GM20000 (cell line): ENCODE data around the gene RAB22A.
"Not testable (repeated sequence)": the region's sequence is repeated elsewhere in the genome, so short reads cannot be mapped to it uniquely, and the experiment has no call there.

Experiments used
- DNase-seq: peaks from one replicate; pipeline ENCODE4 v3.0.0; 2012; ENCODE audit warnings: low spot score
- TF ChIP-seq, protein P1 (sequence below): IDR thresholded peaks from 2 replicates; pipeline ENCODE4 v1.5.1; 2012; ENCODE audit warnings: mild to moderate bottlenecking, control low read depth; ENCODE audit errors: extremely low read depth, missing control alignments

The RAB22A gene

DNA sequence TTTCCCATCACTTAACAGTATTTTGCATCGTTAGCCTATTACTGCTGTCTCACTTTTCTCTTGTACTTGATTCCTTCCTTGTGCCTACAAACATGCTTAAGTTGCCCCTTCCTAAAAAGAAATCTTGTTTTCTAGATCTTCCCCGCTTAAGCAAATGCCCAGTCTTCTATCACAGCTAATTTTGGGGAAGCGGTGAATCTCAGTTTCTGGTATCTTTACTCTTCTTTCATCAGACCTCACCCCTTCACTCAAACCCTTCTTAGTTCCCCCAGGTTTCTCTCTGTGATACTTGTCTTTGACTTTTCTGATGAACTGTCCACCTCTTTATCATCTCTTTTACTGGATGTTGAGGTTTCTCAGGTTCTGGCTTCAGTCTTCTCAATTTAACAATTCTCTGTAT, 93.8 kb downstream of the RAB22A start:
- DNase-seq: peak; percentile 15
- TF ChIP-seq, protein P1, sequence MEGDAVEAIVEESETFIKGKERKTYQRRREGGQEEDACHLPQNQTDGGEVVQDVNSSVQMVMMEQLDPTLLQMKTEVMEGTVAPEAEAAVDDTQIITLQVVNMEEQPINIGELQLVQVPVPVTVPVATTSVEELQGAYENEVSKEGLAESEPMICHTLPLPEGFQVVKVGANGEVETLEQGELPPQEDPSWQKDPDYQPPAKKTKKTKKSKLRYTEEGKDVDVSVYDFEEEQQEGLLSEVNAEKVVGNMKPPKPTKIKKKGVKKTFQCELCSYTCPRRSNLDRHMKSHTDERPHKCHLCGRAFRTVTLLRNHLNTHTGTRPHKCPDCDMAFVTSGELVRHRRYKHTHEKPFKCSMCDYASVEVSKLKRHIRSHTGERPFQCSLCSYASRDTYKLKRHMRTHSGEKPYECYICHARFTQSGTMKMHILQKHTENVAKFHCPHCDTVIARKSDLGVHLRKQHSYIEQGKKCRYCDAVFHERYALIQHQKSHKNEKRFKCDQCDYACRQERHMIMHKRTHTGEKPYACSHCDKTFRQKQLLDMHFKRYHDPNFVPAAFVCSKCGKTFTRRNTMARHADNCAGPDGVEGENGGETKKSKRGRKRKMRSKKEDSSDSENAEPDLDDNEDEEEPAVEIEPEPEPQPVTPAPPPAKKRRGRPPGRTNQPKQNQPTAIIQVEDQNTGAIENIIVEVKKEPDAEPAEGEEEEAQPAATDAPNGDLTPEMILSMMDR: no peak

DNA sequence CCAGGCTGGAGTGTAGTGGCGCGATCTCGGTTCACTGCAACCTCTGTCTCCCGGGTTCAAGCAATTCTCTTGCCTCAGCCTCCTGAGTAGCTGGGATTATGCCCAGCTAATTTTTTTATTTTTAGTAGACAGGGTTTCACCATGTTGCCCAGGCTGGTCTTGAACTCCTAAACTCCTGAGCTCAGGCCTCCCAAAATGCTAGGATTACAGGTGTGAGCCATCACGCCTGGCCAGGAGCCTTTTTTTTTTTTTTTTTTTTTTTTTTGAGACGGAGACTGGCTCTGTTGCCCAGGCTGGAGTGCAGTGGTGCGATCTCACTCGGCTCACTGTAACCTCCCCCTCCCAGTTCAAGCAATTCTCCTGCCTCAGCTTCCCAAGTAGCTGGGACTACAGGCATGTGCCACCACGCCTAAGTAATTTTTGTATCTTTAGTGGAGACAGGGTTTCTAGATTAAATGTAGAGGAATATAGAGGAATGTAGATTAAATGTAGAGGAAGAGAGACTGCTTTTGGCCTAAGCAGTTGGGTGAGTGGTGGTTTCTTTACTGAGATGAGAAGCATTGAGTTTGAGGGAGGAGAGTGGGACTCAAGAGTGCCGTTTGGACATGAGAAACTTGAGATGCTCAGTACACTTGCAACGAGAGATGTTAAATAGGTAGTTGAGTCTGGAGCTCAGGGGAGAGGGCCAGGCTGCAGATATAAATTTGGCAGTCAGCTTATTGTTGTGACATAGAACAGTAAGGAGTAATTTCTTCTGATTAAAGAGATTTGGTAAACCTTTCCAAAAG, 96.2 kb downstream of the RAB22A start:
- TF ChIP-seq, protein P1: no peak
- no peak for DNase-seq

- no peak for DNase-seq
- TF ChIP-seq, protein P1: no peak
These were observed 97.0 kb downstream of the RAB22A start for GRCh38 chr20:58406422-58407001.

GRCh38 chr20:58407201-58407873, 97.8 kb downstream of the RAB22A start:
- TF ChIP-seq, protein P1: no peak
- no peak for DNase-seq

DNA sequence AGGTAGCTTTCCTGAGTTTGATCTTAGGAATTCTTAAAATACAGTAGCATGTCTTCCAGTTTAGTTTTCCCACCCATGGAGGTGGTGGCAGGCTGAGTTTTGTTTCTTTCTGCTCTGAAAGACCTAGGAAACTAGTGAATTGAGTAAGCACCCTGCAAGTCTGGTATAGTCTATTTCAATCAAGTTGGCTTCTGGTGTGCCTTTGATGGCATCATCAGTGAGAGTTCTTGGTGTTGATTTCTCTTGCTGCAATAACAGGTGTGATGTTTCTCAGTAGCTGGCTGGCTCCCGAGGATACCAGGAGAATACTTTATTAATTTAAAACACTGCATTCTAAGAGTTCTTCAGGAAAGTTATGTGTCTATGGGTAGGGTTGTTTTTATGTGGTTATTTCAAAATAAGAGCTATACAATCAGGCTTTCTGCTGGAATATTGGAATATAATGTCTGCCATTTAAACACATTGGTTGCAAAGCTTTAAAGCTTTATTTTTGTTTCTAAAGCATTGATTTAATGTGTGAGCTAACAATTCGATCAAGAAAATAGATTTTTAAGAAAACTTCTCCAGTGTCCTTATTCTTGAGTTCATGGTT, 98.5 kb downstream of the RAB22A start:
- TF ChIP-seq, protein P1: no peak
- DNase-seq: peak; percentile 52

DNA sequence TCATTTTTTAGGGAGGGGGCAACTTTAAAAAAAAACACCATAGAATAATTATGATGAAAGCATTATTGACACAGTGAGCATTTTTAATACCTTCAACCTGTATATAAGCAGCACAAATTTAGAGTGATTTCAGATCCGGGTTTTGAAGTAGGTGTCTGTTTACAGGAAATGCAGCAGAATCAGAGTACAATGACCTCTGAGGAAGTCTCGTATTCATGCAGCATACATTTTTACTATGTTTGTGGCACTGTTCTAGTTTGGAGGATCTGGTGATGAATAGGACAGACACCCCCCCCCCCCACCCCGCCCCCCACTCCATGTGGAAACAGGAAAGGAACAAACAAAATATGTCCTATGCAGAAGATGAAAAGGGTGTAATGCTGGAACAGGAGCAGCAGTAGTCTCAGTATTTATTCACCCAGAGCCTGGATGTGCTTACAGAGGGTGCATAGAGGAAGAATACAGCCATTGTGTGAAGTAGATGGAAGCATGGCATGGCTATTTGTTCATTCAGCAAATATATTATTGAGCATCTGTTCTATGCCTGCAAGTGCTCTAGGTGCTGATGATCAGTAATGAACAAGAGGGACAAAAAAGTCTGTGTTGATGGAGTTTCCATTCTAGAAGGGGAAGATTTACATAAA, 99.2 kb downstream of the RAB22A start:
- TF ChIP-seq, protein P1: no peak
- DNase-seq: peak; percentile 49

- DNase-seq: not testable (repeated sequence)
These were observed 104.7 kb downstream of the RAB22A start for GRCh38 chr20:58414216-58414615.

GRCh38 chr20:58414786-58415185, 105.3 kb downstream of the RAB22A start:
- DNase-seq: not testable (repeated sequence)
